ENCODE measurements around the gene C19orf85.

GRCh38 chr19:55502197-55502952 lies 37.8 kb upstream of the C19orf85 start:
- no peak for TF ChIP-seq CTCF (IDR thresholded peaks at IDR 0.05)
- TF ChIP-seq POLR2A (IDR thresholded peaks at IDR 0.05): no peak
- TF ChIP-seq EP300 (IDR thresholded peaks at IDR 0.05): no peak

Data from tibial nerve (tissue), 4 donors.